GM19025 (cell line): Measurements from ENCODE around the gene METAP1.
A peak's percentile ranks its signal among the peaks of the same experiment; 100 is the strongest.
"Not testable (repeated sequence)": the region's sequence is repeated elsewhere in the genome, so short reads cannot be mapped to it uniquely, and the experiment has no call there.

Source experiments
- ATAC-seq: cut with Tn5 transposase; IDR thresholded peaks from one replicate; pipeline ENCODE4 v1.9.1; 2021; ENCODE audit warnings: mild to moderate bottlenecking, low read depth, moderate library complexity; ENCODE audit not compliant: unreplicated experiment

Gene METAP1

GRCh38 chr4:99088481-99089365 lies 93.2 kb downstream of the METAP1 start, which contains the start of gene ADH5:
Gene ADH5, minus strand, starts transcription at chr4:99088788. Its CDS starts 88 bp downstream, at chr4:99088700.
- peak; percentile 88 for ATAC-seq

GRCh38 chr4:99090481-99091215 lies 95.1 kb downstream of the METAP1 start:
- no peak for ATAC-seq

- ATAC-seq, result no peak
Measured at GRCh38 chr4:99091216-99091575, 95.7 kb downstream of the METAP1 start.

- ATAC-seq, result not testable (repeated sequence)
Measured at GRCh38 chr4:99091841-99092240, 96.3 kb downstream of the METAP1 start.

- no peak for ATAC-seq
Measured at GRCh38 chr4:99099311-99099710, 103.8 kb downstream of the METAP1 start.

GRCh38 chr4:99099814-99100213 lies 104.3 kb downstream of the METAP1 start:
- not testable (repeated sequence) for ATAC-seq

- no peak for ATAC-seq
Measured at GRCh38 chr4:99100876-99101275, 105.4 kb downstream of the METAP1 start.

- ATAC-seq, result no peak
Measured at GRCh38 chr4:99102634-99103033, 107.1 kb downstream of the METAP1 start.

- ATAC-seq, result no peak
Measured at GRCh38 chr4:99103166-99103565, 107.6 kb downstream of the METAP1 start.

GRCh38 chr4:99104153-99104552 lies 108.6 kb downstream of the METAP1 start:
- no peak for ATAC-seq

GRCh38 chr4:99109286-99109685 lies 113.8 kb downstream of the METAP1 start:
- ATAC-seq, result not testable (repeated sequence)
